ENCODE results near the gene ERAL1.
A peak's percentile ranks its signal among the peaks of the same experiment; 100 is the strongest.
"Not testable (repeated sequence)": the region's sequence is repeated elsewhere in the genome, so short reads cannot be mapped to it uniquely, and the experiment has no call there.

The ERAL1 gene

DNA sequence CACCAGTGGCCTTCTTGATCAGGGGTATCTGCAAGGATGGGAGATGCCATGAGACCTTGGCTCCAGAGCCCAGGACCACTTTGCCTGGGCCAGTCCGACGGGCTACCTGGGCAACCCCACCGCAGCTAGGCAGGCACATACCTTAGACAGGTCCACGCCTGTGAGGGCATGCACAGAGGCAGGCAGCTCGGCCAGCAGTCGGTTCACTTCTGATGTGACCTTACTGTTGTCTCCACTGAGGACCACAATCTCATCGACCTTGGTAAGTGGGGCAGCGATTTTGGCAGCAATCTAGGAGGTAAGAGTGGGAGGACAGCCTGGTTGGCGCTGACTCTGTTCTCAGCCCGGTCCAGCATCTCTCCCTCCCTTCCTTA lies 25.7 kb downstream of the ERAL1 start:
- DNase-seq = no peak

DNA sequence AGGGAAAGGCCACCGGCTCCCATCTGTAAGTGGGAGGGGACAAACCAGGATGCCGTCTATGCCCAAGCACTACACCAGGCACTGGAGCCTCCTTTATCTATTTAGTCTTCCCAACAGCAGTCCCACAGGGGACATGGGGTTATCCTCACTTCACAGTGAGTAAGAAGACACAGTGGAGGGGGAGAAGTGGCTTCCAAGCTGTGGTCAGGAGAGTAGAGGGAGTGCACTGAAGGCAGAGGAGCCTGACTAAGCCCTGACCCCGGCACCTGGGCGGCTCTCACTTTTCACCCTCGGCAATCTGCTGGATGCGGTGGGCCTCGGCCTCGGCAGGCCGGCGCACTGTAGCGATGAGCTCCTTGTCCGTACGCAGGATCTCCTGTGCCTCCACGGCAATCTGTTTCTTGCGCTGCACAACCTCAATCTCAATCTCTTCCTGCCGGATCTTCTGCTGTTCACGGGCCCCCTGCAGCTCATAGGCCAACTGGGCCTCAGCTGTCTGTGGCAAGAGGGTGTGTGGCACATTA lies 26.8 kb downstream of the ERAL1 start:
- DNase-seq = no peak

DNA sequence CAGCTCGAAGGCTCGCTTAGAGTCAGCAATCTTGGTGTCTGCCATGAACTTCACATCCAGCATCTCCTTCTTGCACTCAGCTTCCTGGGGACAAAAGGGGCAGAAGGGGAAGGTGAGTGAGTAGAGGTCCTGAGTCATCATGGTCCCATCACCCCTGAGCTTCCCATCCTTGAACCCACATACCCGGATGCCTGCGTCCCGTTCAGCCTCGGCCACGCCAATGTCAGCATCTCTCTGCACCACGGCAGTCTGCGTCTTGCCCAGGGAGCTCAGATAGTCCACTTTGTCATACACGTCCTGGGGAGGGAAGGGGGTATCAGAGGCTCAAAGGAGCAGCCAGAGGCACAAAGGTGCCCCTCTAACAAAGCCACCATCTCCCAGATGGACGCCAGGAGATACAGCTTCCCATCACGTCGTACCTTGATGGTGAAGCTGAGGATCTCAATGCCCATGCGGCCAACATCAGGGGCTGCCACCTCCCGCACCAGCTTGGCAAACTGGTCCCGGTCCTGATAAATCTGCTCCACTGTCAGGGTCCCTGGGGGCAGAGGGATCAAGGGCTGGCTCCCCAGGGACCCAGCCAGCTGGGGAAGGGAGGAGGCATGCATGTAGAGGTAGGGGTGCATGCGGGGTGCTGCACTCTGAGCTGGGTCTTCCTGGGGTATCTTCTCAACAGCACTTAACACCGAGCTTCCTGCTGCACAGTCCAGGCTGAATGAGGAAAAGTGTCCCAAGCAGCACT lies 27.5 kb downstream of the ERAL1 start:
- no peak for DNase-seq

DNA sequence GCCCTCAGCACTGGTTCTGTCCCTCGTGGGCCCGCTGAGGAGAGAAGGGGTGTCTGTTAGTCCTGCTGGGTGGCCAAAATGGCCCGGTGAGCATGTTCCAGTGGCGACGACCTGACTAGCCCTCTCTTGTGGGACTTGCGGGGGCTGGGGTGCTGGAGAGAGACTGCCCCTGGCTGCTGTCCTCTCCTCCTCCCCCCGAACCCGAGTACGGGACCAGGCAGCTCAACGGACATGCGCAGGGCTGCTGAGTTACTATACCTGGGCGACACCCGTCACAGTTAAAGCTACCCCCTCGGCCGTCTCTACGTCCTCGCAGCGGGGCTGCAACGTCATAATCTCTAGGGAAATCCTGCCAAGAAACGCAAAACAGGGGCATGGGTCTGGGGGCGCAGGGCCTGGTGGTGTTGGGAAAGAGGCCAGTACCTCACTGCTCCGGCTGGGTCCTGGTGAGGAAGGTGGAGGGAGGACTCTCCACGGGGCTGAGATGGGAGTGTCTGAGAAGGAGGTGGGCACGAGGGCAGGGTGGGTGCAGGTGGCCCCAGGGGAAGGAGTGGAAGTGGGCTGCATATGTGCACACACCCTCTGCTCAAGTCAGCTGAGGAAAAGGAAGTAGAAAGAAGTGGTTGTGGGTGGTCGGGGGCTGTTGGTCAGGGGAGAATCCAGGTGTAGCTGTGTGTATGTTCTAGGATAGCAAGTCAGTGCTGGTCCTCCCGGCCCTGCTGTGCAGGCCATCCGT lies 29.3 kb downstream of the ERAL1 start:
- no peak for DNase-seq

DNA sequence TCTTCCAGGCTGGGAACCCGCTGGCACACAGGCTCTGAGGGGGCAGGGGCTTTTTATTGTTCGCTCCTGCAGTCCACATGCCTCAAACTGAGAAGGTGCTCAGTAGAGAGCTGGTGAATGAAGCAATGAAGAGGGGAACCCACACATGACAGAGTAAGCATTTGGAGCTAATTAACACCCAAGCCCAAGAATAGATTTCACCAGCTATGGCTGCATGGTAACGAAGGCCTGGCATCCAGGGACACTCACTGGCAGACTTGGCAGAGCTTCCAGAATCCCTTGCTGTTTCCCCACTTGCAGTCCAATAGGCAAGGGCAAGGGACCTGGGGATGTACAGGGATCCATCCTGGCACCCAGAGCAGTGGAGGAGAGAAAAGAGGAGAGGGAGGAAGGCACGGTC lies 30.5 kb downstream of the ERAL1 start:
- no peak for DNase-seq

DNA sequence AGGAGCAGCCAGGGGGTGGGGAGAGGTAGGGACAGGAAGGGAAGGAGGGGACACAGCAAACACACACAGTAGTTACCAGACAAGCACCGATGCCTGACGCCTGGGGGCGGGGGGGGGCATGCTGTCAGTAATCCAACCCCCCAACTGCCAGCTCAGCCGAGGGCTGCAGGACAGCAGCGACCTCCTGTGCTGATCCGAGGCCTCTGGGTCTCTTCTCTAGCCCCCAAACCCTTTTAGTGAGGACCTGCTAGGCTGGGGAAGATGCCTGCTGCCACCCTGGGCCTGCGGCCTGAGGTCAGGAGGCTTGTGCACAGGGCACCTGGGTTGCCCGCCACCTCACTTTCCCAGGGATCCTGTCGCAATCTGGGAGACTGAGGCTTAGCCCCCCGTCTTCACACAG lies 31.1 kb downstream of the ERAL1 start:
- no peak for DNase-seq

DNA sequence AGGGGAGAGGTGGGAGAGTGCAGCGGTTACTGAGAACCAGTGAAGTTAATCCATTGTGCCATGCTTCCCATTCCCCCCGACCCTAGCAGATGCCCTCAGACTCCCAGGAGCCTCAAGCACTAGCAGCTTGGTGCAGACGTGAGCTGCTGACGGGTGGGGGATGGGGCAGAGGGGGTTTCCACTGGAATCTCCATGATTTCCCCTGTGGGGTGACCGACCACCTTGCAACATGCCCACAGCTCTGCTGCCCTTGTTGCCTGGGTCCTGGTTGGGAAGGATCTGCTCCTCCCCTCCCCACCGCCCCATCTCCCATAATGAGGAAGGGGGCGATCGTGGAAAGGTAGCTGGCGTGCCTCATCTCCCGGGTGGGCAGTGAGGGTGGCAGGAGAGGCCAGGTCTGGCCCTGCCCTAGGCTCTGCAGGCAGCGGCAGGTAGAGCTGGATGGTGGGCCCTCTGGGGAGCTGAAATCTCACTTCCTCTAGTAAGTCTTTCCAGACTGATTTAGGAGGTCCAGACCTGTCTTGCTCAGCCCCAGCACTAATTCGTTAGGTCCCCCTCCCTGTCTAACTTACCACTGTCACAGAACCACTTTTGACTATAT lies 33.2 kb downstream of the ERAL1 start:
- DNase-seq = no peak

DNA sequence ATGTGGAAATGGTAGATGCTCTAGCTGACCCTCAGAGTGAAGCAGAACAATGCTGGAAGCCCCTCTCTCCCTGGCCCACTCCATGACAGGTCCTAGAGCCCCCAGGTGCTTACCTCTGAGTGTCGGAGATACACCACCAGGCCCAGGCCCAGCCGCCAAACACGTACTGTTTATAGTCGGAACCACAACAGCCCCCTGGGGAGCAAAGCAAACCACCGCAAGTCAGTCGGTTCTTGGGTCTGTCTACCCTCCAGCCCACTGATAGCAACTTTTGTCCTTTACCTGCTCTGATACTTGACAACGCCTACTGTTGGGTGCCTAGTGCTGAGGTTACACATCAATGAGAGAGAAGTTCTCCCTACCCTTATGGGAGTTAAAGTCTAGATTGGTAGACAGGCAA lies 34.0 kb downstream of the ERAL1 start:
- DNase-seq = no peak

DNA sequence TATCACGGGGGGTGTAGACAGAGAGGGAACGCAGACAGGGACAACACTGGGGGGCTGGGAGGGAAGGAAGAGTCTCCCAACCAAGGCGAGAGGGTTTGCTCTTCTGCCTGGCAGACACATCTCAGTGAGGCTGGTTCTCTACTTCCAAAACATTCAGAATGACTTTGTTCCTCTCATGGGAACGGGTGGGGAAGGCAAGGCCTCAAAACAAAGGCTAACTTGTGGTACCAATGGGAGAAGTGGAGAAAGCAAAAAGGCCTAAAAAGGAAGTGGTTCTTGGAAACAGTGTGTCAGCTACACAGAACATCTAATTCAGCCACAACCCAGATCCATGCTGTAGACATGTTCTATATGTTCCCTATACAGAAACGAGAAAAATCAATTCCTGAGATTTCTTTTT lies 35.2 kb downstream of the ERAL1 start:
- DNase-seq = no peak

DNA sequence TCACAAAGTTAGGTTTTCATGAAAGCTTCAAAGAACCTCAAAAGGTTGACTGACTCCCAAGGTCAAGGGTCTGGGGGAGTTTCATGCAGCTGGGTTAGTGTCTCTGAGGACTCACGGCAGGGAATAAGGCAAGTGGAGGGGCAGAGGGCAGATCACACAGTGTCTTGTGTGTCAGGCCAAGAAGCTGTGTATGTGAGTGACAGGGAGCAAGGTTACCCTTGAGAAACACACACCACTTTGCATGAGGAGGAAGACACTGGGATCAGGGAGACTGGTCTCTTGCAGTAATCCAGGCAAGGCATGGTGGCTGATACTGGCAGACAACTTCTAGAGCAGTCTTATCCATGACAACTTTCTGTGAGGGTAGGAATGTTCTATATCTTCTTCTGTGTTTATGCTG lies 36.4 kb downstream of the ERAL1 start:
- no peak for DNase-seq

DNA sequence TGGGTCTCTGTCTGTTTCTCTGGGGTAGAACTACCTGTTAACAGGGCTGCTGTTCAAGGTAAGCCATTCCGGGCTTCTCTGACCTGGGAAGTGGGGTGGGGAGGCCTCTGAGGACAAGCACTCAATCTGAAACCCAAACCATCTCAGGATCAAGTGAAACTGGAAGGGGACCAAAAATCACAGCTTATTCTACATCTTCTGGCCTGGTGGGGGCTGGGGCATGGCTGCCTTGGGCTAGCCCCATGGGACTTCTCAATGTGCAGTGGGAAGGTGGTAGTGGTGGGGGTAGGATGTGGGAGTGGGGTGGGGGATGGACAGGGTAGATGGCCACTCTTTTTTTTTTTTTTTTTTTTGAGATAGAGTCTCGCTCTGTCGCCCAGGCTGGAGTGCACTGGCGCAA lies 37.2 kb downstream of the ERAL1 start:
- no peak for DNase-seq

DNA sequence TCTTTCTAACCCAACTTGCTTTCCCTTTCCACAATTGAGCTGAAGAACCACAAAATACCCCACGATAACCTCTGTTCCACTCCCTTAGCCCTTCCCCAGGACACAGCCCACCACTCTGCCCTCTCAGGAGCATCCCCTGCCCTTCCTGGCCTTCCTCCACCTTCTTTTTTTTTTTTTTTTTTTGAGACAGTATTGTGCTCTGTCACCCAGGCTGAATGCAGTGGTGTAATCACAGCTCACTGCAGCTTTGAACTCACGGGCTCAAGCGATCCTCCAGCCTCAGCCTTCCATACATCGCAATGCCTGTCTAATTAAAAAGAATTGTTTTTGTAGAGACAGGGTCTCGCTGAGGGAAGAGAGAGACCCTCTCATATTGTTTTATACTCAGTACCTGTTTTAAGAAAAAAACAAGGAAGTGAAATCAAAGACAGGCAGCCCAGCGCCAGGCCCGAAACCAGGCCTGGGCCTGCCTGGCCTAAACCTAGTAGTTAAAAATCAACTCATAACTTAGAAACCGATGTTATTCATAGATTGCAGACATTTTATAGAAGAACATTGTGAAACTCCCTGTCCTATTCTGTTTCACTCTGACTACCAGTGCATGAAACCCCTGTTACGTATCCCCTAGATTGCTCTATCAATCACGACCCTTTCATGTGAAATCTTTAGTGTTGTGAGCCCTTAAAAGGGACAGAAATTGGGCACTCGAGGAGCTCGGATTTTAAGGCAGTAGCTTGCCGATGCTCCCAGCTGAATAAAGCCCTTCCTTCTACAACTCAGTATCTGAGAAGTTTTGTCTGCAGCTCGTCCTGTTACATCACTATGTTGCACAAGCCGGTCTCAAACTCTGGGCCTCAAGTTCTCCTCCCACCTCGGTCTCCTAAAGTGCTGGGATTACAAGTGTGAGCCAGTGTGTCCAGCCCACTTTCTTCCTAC lies 38.7 kb downstream of the ERAL1 start:
- not testable (repeated sequence) for DNase-seq

DNA sequence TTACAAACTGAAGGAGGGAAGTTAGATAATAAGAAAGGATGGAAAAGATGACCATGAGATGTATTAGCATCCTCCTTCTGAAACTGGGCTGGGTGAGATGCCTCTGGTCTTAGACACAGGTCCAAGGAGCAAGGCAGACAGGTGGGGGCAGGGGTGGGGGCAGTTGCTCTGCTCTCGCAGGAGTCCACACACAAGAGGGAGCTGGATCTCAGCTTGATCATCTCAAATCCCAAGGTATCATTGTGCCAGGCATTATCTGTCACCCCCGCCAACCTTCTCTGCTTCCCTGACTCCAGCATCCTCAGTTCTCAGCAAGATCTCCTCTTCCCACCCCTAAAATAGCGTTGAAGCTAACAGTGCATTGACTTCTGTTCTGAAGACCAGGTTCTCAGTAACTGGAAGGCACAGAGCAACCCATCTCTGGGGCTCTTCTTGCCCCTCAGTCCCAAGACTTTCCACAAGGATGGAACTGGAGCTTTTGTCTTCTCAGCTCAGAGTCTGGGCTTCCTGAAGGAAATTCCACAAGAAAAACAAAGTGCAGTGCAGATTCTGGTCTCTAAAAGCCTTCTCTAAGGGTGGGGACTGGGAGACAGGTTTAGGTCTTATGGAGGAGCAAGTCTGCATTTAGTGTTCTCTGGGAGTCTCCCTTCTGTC lies 41.1 kb downstream of the ERAL1 start:
- DNase-seq = no peak

DNA sequence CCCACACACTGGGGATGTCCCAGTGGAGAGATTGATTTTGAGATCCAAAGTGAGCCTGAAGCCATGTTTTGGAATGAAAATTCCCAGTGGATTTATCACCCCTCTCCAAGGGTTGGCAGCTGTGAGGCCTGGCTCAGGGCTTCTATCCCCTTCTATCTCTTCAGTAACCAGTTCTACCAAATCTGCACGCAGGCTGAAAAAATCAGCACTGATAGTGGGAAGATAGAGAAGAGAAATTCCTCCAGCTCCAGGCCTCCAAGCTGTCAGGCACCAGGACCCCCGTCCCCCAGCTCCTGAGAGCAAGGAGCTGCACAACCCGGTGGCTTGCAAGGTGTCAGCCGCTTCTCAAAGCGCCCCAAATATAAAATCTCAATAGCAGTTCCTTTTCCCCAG lies 41.7 kb downstream of the ERAL1 start:
- DNase-seq = no peak

DNA sequence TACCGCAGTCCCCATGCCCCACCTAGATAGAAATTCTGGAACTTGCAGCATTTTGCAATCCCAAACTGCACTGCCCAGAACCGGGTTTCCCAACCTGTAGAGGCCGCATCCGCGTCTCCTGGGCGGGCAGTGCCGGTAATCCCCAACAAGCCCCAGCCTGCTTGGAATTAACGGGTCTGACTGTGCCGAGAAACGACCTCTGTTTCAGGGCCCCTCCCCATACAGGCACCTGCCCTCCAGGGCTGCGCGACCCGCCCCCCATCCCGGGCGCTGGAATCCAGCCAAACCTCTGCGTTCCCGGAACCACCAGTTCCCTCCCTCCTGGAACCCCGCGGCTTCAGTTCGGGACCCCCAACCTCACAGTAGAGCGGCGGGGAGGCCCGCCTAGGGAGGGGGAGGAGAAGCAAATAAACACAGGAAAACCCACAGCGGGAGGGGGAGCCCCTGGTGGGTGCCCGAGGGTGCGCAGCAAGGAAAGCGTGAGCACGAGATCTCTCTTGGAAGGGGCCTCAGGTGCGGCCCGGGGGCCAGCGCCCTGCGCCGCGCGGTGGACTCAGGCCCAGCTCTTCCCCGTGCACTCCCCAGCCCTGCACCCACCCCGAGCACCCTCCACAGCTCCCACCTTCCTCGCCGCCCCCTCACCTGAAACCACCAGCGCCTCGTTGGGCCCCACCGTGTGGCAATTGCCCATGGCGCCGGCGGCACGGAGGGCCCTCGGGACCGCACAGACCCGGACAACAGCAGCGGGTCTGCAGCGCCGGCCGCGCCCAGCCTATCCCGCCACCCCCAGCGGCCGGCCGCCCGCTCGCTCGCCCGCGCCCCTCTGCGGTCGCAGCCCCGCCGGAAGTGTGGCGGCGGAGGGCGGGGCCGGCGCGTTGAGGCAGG lies 42.3 kb downstream of the ERAL1 start, which contains the start of gene FLOT2:
FLOT2 (minus strand) TSS at position 850 of the 885 bp plus-strand sequence; CDS start at position 691, 159 bp downstream.
- DNase-seq = peak; percentile 61

DNA sequence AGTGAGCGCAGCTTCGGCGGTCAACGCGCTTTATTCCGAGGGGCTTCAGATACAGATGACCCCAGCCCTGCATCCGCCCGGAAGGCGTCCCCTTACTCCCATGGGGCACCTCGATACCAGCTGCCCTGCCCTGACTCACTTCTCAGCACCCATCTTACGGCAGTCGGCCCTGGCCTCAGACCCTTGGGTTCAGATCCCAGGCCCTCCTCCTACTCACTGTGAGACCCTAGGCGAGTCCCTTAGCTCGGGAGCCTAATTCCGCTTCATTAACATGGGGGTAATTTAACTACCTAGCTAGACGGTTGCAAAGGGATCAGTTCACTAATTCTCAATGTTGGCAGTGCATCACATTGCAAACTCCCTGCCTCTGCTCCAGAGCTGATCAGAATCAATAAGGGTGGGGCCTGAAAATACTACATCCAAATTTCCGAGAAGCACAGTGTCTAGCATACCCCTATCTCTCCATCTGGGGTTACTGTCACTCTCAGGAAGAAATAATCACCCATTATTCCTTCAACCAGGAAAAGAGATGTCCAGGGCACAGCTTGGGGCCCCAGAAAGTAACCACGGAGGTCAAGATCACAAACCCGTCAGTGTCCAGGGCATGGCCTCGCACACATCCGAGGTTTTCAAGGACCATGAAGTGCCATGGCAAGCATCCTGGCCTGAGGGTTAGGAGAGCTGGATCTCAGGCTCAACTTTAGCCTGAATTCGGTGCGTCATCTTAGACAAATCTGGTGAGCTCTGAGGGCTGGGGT lies 43.1 kb downstream of the ERAL1 start:
- no peak for DNase-seq

DNA sequence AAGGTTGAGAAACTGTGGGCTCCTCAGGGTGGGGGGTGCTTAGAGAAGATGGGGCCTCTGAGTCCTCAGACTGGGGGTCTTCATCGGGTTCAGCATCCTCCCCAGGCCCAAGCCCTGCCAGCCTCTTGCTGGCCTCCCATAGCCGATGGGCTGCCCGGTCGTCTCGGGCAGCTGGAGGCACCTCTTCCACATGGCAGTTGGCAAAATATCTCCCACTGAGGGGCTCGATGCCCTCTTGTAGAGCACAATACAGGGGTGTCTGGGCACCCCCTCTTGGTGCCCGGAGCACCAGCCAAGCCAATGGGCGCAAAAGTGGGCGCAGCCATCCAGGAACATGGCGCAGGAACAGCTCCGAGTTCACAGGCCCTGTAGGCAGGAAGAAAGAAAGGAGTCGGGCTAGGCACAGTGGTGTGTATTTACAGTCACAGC lies 43.7 kb downstream of the ERAL1 start:
- DNase-seq = no peak

DNA sequence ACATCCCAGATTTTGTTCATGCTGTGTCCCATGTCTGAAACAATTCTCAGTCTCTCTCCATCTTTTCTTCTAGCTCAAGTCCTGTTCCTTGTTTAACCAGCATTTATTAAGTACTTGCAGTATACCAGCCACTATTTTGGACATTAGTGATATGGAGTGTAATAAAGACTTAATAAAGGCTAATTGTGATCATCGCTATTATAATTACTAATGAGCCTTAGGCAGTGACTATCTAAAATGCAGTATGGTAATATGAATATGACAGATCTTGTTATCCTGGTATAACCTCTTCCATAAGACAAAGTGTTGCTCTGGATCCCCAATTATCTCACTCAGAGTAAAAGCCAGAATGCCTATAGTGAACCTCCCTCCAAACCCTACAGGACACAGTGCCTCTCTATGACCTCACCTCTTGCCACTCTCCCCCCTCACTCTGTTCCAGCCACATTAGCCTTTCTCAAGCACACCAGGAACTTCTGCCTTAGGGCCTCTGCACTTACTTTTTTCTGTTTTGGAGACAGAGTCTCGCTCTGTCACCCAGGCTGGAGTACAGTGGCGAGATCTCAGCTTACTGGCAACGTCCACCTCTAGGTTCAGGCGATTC lies 44.5 kb downstream of the ERAL1 start:
- DNase-seq = no peak

DNA sequence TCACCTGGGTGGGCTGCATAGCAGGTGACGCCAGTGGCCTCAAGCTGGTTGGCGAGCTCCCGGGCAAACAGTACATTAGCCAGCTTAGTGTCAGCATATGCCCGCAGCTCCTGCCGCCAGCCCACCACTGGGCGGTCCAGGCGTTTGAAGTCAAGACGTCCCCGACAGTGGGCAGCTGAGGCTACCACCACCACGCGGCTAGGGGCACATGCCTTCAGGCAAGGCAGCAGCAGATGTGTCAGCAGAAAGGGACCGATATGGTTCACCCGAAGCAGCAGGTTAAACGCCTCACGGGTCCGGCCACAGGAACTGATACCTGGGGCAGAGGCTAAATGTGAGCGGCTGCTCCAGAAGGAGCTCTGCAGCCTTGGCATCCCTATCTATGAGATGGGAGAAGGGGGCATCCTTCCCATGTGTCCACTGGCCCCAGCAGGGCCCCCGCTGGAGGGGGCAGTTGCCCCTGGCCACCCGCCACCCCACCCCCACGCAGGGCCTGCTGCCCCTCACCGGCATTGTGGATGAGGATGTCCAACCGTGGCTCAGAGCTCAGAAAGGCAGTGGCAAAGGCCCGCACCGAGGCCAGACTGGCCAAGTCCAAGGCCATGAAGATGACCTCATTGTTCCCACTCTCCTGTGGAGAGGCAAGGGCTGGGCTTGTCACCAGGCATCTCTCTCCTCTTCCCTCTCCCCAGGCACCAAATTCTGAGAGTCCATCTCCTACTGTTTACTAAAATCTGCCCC lies 46.3 kb downstream of the ERAL1 start:
- no peak for DNase-seq
